CD4-positive, CD25-positive, alpha-beta regulatory T cell (primary cell): Measurements from ENCODE around the gene GABRD. TPM values are rescaled to one million over a fixed set of nuclear protein-coding genes. Genes with fewer than 3 reads are reported as not detected.

Source experiments
- polyA plus RNA-seq, 4 donors: library from polyadenylated mRNA; unstranded; fragments of 300-500 nt; fragmentation: Illumina TruSeq; gene quantifications; one replicate each; pipeline ENCODE4 v1.2.3, GENCODE V29; 2021
- total RNA-seq: library from RNA; stranded (reverse); gene quantifications from one replicate; pipeline ENCODE4 v1.2.3, GENCODE V29; 2022

The GABRD gene
- total and polyA plus RNA-seq, 5 donors from 2014 or later, result 0.22 TPM; not detected in 4

Other genes with a start within 250 kb of the GABRD start
- gene NADK, start 240.9 kb upstream of the GABRD start, total RNA-seq, result 52.6 TPM
- gene NADK, start 240.9 kb upstream of the GABRD start, polyA plus RNA-seq, result 10 to 100 TPM; 18.7 to 27.1 (median 21.2) TPM
- gene GNB1, start 128.3 kb upstream of the GABRD start, total RNA-seq, result 242 TPM
- gene GNB1, start 128.3 kb upstream of the GABRD start, polyA plus RNA-seq, result 100 to 1,000 TPM in 2 of 4 donors, 10 to 100 TPM in 2; 47.0 to 106 (median 78.3) TPM
- gene CALML6, start 104.1 kb upstream of the GABRD start, total RNA-seq, result not detected
- gene CALML6, start 104.1 kb upstream of the GABRD start, polyA plus RNA-seq, result not detected
- 0.62 TPM for gene TMEM52, start 100.1 kb upstream of the GABRD start, total RNA-seq
- under 1 TPM in 1 of 4 donors, not detected in 3; 0.50 TPM for gene TMEM52, start 100.1 kb upstream of the GABRD start, polyA plus RNA-seq
- gene CFAP74, start 15.6 kb upstream of the GABRD start, total RNA-seq, result not detected
- gene CFAP74, start 15.6 kb upstream of the GABRD start, polyA plus RNA-seq, result not detected
- 42.7 TPM for gene PRKCZ, start 31.1 kb downstream of the GABRD start, total RNA-seq
- 10 to 100 TPM; 11.0 to 13.9 (median 12.5) TPM for gene PRKCZ, start 31.1 kb downstream of the GABRD start, polyA plus RNA-seq
- gene FAAP20, start 175.4 kb downstream of the GABRD start, total RNA-seq, result 40.4 TPM
- gene FAAP20, start 175.4 kb downstream of the GABRD start, polyA plus RNA-seq, result 10 to 100 TPM; 40.0 to 66.5 (median 51.5) TPM
- 218 TPM for gene SKI, start 209.0 kb downstream of the GABRD start, total RNA-seq
- under 1 TPM; 0.25 to 0.57 (median 0.31) TPM for gene SKI, start 209.0 kb downstream of the GABRD start, polyA plus RNA-seq